Superior temporal gyrus (tissue), 1 donor: ENCODE measurements around the gene SRPK2.

Source experiments
- DNase-seq: peaks from one replicate; pipeline ENCODE4 v3.0.0-alpha.2; 2016; ENCODE audit errors: extremely low spot score

The SRPK2 gene

DNA sequence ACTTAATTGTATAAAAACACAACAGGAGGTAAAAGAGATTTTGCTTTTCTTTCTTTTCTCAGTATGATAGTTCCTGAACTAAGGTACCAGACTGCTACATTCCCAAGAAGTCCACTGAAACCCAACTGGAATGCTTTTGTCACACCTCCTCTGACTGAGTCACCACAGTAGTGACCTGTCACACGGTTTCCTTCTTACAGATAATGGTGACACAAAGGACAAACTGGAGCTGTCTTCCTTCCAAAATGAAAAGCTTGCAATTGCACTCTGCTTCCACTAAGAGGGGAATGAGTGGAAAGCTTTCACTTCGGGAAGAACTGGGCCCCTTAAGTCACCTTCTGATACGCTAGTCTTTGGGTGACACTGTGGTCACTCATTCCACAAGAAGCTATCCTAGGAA is 252.5 kb downstream of the SRPK2 start:
- no peak for DNase-seq

- no peak for DNase-seq
Observed at GRCh38 chr7:105133986-105134655, 254.6 kb downstream of the SRPK2 start.

DNA sequence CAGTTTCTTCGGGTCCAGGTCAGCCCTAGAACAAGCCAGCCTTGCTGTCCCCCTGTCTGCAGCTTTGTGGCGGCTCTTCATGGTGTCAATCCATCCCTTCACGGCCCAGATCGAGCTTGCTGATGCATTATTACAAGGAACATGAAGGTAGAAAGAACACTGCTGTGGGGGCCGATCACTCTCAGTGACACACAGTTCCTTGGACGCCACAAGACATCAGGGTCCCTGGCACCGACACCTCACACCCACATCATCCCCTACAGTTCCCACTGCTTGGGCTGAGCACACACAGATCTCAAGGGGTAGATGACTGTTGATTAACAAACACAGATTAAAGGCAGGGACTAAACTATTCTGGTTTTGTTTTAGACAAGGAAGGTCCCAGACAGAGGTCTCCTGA is 255.4 kb downstream of the SRPK2 start:
- DNase-seq = no peak

- DNase-seq = no peak
Observed at GRCh38 chr7:105132835-105133234, 255.9 kb downstream of the SRPK2 start.

- DNase-seq = no peak
Observed at GRCh38 chr7:105132335-105132734, 256.4 kb downstream of the SRPK2 start.

- DNase-seq = peak; percentile 68
Observed at GRCh38 chr7:105131890-105132289, 256.8 kb downstream of the SRPK2 start.

GRCh38 chr7:105131033-105131656 is 257.6 kb downstream of the SRPK2 start:
- DNase-seq = no peak

DNA sequence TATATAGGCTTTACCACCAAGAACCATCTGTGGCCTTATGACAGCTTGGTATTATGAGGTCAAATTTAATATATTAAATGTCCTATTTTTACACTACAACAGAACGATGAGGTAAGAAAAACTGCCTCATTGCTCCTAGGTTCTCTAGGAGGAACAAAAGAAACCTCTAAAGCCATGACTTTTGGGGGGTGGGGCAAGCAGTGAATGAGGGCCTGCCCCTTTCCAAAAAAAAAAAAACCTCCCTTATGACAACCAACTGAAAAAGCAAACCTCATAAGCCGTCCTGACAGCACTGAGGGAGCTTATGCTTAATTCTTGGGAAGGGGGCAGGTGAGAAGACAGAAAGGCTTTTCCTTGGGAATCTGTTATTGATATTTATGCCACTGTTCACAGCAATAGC is 258.1 kb downstream of the SRPK2 start:
- DNase-seq = no peak

DNA sequence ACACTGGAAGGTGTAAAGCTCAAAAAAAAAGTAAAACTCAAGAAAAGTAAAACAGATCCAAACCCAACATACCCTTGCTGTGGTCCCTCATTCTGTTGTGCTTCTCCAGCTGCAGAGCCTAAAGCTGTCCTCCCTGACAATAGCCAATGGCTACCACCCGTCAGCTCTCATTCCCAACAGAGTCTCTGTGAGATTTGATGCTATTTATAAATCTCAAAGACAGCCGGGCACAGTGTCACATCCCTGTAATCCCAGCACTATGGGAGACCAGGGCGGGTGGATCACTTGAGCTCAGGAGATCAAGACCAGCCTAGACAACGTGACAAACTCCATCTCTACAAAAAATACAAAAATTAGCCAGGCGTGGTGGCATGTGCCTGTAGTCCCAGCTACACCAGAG is 258.7 kb downstream of the SRPK2 start:
- no peak for DNase-seq

GRCh38 chr7:105127179-105127578 is 261.5 kb downstream of the SRPK2 start:
- DNase-seq = no peak

- no peak for DNase-seq
Observed at GRCh38 chr7:105126436-105126975, 262.2 kb downstream of the SRPK2 start.

GRCh38 chr7:105125745-105126144 is 263.0 kb downstream of the SRPK2 start:
- DNase-seq = no peak

DNA sequence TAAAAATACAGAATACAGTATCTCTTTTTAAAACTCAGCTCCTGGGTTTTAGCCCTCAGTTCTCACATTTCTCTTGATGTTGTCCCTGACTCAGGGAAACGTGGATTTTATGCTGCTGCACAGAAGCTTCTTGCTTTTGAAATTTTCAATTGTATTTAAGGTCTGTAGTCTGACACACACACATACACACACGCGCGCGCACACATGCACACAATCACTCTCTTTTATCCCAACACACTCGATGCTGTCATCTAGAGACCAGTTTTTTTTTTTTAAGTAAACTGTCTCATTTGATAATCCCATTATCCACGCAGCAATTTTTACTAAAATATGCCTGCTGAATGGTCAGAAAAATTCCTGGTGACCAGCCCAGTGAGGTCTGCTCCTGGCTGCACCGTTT is 266.1 kb downstream of the SRPK2 start:
- DNase-seq = no peak

- DNase-seq = no peak
Observed at GRCh38 chr7:105118612-105119600, 269.8 kb downstream of the SRPK2 start.

DNA sequence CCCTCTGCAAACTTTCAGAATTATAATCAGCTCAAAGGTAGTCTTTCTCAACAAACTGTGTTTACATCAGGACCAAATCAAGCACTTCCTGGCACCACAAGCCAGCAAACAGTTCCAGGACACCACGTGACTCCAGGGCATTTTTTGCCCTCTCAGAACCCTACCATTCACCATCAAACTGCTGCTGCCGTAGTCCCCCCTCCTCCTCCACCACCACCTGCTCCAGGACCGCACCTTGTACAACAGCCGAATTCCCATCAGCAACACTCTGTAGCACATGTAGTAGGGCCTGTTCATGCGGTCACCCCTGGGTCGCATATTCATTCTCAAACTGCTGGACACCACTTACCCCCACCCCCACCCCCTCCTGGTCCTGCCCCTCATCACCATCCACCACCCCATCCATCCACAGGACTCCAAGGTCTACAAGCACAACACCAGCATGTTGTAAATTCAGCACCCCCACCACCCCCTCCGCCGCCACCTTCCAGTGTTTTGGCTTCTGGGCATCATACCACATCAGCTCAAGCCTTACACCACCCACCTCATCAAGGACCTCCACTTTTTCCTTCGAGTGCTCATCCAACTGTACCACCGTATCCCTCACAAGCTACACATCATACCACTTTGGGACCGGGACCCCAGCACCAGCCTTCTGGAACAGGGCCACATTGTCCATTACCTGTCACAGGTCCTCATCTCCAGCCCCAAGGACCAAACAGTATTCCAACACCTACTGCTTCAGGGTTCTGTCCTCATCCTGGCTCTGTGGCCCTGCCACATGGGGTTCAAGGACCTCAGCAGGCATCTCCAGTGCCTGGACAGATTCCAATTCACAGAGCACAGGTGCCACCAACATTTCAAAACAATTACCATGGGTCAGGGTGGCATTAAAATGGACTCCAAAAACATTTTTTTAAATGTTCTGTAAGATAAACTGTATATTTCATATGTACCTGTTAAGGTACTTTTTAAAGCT is 276.0 kb downstream of the SRPK2 start:
- no peak for DNase-seq

DNA sequence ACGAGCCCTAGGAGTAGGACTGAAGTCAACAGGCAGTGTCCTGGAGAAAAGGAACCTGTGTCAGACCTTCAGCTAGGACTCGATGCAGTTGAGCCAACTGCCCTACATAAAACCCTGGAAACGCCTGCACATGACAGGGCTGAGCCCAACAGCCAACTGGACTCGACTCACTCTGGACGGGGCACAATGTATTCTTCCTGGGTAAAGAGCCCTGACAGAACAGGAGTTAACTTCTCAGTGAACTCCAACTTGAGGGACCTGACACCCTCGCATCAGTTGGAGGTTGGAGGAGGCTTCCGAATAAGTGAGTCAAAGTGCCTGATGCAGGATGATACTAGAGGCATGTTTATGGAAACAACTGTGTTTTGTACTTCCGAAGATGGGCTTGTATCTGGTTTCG is 281.3 kb downstream of the SRPK2 start:
- DNase-seq = no peak

GRCh38 chr7:105106473-105106872 is 282.2 kb downstream of the SRPK2 start:
- DNase-seq = no peak

- no peak for DNase-seq
Observed at GRCh38 chr7:105105579-105105978, 283.1 kb downstream of the SRPK2 start.

DNA sequence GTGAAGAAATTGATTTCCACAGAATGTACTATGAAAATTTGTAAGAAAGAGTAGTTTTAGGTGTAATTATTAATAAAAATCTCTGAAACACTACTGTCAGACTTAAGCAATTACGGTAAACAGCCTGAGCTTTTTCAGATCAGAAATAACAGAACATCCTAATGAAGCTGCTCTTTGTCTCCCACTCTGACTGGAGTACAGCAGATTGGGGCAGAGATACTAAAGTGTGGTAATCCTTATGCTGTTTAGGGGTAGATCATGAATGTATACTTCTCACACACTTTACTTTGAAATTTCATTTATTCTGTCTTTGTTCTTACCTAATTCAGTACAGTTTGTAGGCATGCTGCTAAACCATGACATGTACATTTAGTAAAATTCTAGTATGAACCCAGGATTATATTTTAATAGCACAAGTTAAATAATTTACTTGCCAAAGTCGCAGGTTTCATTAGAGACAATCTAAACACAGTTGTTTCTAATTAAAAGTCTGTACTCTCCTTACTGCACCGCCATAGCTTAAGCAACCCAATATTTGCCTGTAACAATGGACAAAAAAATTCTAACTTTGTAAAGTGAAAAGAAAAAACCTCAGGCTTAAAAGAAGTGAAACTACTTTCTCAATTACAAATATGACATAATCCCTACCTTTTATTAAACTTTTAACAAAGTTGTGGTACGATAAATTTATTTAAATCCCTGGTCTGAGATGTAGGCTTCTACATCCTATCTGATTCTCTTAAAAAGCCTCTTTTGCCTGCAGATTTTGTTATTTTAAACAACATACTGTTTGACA is 286.0 kb downstream of the SRPK2 start:
- DNase-seq = no peak

DNA sequence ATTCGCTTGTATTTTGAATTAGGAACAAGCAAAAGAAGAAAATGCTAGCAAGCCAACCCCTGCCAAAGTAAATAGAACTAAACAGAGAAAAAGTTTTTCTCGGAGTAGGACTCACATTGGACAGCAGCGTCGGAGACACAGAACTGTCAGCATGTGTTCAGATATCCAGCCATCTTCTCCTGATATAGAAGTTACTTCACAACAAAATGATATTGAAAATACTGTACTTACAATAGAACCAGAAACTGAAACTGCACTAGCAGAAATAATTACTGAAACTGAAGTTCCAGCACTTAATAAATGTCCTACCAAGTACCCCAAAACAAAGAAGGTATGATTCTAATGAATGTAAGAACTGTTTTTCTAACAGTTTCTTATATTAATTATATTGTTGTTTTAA is 286.9 kb downstream of the SRPK2 start:
- no peak for DNase-seq
